NCI-H510A treated with DMSO at 0.1 percent for 48 hours (cell line): ENCODE results near the gene LARP1.

Experiments used
- DNase-seq: peaks from one replicate; lab custom pipeline; 2025; lab: John Stamatoyannopoulos, UW

Gene LARP1

GRCh38 chr5:154762700-154763099, 7.5 kb downstream of the LARP1 start:
- no peak for DNase-seq

GRCh38 chr5:154764967-154765366, 9.8 kb downstream of the LARP1 start:
- no peak for DNase-seq

GRCh38 chr5:154765396-154765925, 10.3 kb downstream of the LARP1 start:
- DNase-seq, result no peak

GRCh38 chr5:154766558-154767281, 11.5 kb downstream of the LARP1 start:
- no peak for DNase-seq

GRCh38 chr5:154767576-154767975, 12.4 kb downstream of the LARP1 start:
- no peak for DNase-seq

GRCh38 chr5:154768207-154768606, 13.0 kb downstream of the LARP1 start:
- DNase-seq, result no peak

- no peak for DNase-seq
Measured at GRCh38 chr5:154770111-154770510, 14.9 kb downstream of the LARP1 start.

- no peak for DNase-seq
Measured at GRCh38 chr5:154771383-154771901, 16.3 kb downstream of the LARP1 start.

- no peak for DNase-seq
Measured at GRCh38 chr5:154773326-154773725, 18.1 kb downstream of the LARP1 start.

GRCh38 chr5:154776167-154776566, 21.0 kb downstream of the LARP1 start:
- DNase-seq, result no peak

- DNase-seq, result no peak
Measured at GRCh38 chr5:154778534-154778933, 23.4 kb downstream of the LARP1 start.

GRCh38 chr5:154779105-154779504, 23.9 kb downstream of the LARP1 start:
- no peak for DNase-seq

GRCh38 chr5:154780128-154780527, 25.0 kb downstream of the LARP1 start:
- no peak for DNase-seq

- no peak for DNase-seq
Measured at GRCh38 chr5:154782326-154782725, 27.1 kb downstream of the LARP1 start.

- DNase-seq, result no peak
Measured at GRCh38 chr5:154782812-154783592, 27.8 kb downstream of the LARP1 start.

GRCh38 chr5:154783774-154784460, 28.7 kb downstream of the LARP1 start:
- DNase-seq, result no peak

- no peak for DNase-seq
Measured at GRCh38 chr5:154784856-154785255, 29.7 kb downstream of the LARP1 start.

- DNase-seq, result no peak
Measured at GRCh38 chr5:154786414-154786813, 31.2 kb downstream of the LARP1 start.

- DNase-seq, result no peak
Measured at GRCh38 chr5:154788212-154788611, 33.0 kb downstream of the LARP1 start.

- no peak for DNase-seq
Measured at GRCh38 chr5:154791535-154791934, 36.4 kb downstream of the LARP1 start.

- no peak for DNase-seq
Measured at GRCh38 chr5:154793599-154794524, 38.7 kb downstream of the LARP1 start.
